GM12872 (cell line): ENCODE data around the gene ZNF701.

Experiments
- CTCF ChIP-seq: IDR thresholded peaks from 3 replicates; pipeline ENCODE4 v1.5.1; 2011; ENCODE audit warnings: low read depth, mild to moderate bottlenecking, low read length, moderate library complexity; ENCODE audit not compliant: insufficient read depth

The ZNF701 gene

DNA sequence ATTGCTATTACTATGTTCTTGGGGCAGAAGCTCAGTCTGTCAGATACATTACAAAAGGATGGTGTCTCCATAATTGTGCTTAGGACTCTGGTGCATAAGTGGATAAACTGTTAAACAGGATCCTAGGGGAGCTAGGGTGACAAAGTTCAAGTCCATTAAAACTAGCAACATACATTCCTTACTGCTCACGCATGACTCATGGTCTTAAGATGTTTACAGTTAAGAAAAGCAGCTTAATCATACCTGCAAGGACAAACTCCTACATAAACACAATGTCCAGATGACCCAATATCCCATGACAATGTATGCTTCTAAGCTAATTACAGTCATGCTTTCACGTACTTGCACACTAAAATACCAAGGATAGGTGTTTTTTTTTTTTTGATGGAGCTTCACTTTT is 3.5 kb upstream of the ZNF701 start:
- no peak for TF ChIP-seq CTCF

GRCh38 chr19:52567921-52568320 is 2.2 kb upstream of the ZNF701 start:
- no peak for TF ChIP-seq CTCF

DNA sequence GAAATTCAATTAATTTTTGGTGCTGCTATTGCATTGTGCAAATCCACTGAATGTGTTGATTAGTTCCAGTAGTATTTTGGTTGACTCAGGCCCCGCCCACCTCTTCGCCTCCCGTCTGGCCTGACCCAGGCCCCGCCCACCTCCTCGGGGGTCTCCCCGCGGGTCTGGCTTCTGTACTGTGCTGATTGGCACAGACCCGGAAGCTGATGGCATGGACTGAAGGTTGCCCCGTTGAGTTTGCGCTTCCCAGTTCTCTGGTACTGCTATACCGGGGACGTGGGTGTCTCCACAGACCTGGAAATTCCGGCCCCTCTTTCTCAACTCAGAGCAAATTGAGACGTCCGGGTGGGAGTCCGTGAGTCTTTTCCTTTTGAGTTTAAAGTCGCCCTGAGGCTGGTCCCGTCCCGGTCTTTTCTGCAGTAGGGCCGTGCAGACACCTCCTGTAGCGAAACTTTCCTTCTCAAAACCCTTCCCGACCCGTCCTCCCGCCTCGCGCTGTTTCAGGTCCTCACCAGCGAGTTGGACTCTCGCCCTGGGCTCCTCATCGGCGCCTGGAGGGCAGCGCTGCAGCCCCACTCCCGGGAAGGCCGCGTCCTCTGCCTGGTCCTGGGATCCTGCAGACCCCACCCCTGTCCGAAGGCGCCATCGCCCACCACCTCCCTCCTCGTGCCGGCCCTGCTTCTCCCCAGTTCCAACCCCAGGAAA is 14.8 kb downstream of the ZNF701 start:
- no peak for TF ChIP-seq CTCF

- no peak for TF ChIP-seq CTCF
Measured at GRCh38 chr19:52585604-52586003, 15.5 kb downstream of the ZNF701 start.

DNA sequence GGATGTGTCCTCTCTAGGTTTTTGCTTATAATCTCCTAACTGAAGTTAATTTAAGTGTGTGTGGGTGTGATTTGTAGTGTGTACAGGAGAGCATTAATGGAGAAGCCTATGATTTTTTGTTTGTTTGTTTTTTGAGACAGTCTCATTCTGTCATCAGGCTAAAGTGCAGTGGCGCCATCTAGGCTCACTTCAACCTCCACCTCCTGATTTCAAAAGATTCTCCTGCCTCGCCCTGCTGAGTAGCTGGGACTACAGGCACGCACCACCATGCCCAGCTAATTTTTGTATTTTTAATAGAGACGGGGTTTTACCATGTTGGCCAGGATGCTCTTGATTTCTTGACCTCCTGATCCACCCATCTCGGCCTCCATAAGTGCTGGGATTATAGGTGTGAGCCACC is 20.6 kb downstream of the ZNF701 start:
- TF ChIP-seq CTCF = no peak

DNA sequence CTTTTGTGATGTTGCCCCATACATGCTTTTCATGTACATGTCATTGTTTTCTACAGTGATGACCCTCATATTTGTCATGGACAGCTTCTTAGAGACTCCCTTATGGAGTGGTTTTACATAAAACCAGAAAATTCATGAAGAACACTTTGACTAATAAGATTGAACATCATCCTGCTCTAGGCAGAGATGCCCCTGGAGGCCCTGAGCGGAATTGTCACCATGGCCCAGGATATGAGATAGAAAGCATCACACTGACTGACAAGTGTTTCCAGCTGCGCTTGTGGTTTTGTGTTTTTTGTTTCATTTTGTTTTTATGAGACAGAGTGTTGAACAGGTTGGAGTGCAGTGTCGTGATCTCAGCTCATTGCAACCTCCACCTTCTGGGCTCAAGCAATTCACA is 22.2 kb downstream of the ZNF701 start:
- TF ChIP-seq CTCF = peak; percentile 19; the same call in 1 of the 3 replicates

DNA sequence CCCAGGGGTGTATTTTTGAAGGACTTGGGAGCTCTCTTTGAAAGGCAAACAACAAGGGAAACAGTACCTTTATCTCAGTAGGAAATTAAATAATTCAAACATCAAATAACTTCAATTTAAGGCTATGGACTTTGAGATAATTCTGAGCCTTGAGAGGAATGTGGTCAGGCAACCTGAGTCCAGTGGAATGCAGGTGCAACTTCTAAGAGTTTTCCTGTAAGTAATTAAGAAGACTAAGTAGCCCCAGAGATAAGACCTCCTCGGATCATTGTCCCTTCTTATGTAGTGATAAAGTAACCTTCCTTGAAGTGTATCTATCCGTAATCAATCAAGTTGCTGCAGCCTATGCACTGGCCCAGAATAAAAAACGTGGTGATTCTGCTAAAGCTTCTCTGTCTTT is 29.2 kb downstream of the ZNF701 start:
- no peak for TF ChIP-seq CTCF
